GM12864 (cell line): ENCODE data around the gene BHLHA15.

Experiments used
- DNase-seq: peaks from one replicate; pipeline ENCODE4 v3.0.0-alpha.2; 2011; ENCODE audit warnings: low read depth
- H3K4me3 ChIP-seq: 2 replicates; pipeline ENCODE4 v1.5.1; 2011; ENCODE audit warnings: mild to moderate bottlenecking, low read depth, low read length, control low read depth
- CTCF ChIP-seq: IDR thresholded peaks from 2 replicates; pipeline ENCODE4 v1.5.1; 2011; ENCODE audit warnings: low read depth, mild to moderate bottlenecking, moderate library complexity, low read length, control low read depth, inconsistent platforms; ENCODE audit errors: missing control alignments

Gene BHLHA15

GRCh38 chr7:98203261-98203963 lies 7.8 kb upstream of the BHLHA15 start:
- no peak for DNase-seq
- peak overlapping the region; percentile 60 for H3K4me3 ChIP-seq
- no peak for TF ChIP-seq CTCF

- H3K4me3 ChIP-seq, result peak overlapping the region; percentile 60
- TF ChIP-seq CTCF, result no peak
- DNase-seq, result no peak
Observed at GRCh38 chr7:98203964-98204605, 7.2 kb upstream of the BHLHA15 start.

- TF ChIP-seq CTCF, result no peak
- no peak overlapping the region; the same call in none of the 2 replicates for H3K4me3 ChIP-seq
Observed at GRCh38 chr7:98204670-98205069, 6.6 kb upstream of the BHLHA15 start.

GRCh38 chr7:98205162-98205845 lies 5.9 kb upstream of the BHLHA15 start:
- TF ChIP-seq CTCF, result no peak
- DNase-seq, result no peak
- H3K4me3 ChIP-seq, result no peak overlapping the region

More at GRCh38 chr7:98204670-98205069, 6.6 kb upstream of the BHLHA15 start:
- DNase-seq, result no peak

GRCh38 chr7:98206451-98207330 lies 4.5 kb upstream of the BHLHA15 start:
- no peak overlapping the region for H3K4me3 ChIP-seq
- TF ChIP-seq CTCF, result no peak
- no peak for DNase-seq

GRCh38 chr7:98209166-98209920 lies 1.9 kb upstream of the BHLHA15 start:
- H3K4me3 ChIP-seq, result no peak overlapping the region

More at GRCh38 chr7:98209166-98209920, 1.9 kb upstream of the BHLHA15 start:
- no peak for DNase-seq
- TF ChIP-seq CTCF, result no peak
